DMS153 treated with DMSO at 0.1 percent for 48 hours (cell line): ENCODE data around the gene BTC.
"Not testable (repeated sequence)": the region's sequence is repeated elsewhere in the genome, so short reads cannot be mapped to it uniquely, and the experiment has no call there.

Source experiments
- DNase-seq: peaks from one replicate; lab custom pipeline; 2025; ENCODE audit not compliant: unreplicated experiment; lab: John Stamatoyannopoulos, UW

Gene BTC

GRCh38 chr4:74758551-74759145 is 35.7 kb downstream of the BTC start:
- no peak for DNase-seq

- no peak for DNase-seq
These were observed 37.2 kb downstream of the BTC start for GRCh38 chr4:74757136-74757535.

DNA sequence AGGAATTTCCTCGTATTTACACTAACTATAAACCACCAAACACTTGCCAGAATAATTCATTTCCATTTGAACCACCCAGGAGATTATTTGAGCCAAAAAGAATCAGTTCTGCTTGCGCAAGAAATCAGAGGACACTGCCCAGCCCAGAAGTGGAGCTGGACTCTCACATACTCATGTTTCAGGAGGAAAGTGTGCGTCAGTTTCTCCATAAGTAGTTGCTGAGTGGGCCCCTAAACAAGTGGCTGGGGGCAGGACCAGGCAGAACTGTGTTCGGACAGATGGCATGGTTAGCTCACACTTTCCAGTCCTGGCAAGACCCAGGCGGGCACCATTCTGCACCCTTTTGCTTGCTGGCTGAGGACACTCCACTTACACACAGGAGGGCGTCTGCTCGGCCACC is 38.8 kb downstream of the BTC start:
- no peak for DNase-seq

- no peak for DNase-seq
These were observed 40.1 kb downstream of the BTC start for GRCh38 chr4:74754218-74754617.

DNA sequence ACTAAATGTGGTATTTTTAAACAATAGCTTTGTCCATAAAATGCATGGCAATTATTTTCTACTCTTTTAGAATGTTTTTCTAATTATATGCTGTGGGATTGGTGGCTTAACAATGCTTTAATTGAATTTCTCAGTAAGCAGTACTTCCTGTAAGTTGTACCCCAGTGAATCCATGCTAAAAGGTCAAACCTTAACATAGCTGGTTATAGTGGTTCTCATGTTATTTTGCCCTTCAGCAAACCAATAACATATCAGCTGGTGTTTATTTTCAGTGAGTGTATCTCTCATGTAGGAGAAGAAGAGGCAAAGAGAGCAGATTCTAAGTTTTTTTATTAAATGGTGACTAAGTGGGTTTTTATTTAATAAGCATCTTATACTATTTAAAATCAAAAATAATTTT is 41.5 kb downstream of the BTC start:
- DNase-seq = no peak

DNA sequence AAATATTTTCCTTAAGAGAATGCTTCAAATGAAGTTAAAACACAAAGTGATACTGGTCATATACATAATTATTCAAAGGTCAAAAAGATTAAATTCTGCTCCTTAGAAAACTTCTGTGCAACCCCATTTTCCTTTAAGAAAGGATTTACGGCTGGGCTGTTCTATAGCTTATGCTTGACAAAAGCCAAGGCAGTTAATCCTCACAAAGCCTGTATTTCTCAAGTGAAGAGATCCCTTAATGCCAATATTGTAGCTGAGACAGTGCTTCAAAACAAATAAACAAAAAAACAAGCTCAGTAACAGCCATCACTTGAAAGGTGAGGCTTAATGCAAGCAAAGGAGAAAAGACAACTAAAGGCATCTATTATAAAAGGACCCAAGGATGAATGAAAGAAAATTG is 42.5 kb downstream of the BTC start:
- no peak for DNase-seq

GRCh38 chr4:74751247-74751646 is 43.1 kb downstream of the BTC start:
- no peak for DNase-seq

DNA sequence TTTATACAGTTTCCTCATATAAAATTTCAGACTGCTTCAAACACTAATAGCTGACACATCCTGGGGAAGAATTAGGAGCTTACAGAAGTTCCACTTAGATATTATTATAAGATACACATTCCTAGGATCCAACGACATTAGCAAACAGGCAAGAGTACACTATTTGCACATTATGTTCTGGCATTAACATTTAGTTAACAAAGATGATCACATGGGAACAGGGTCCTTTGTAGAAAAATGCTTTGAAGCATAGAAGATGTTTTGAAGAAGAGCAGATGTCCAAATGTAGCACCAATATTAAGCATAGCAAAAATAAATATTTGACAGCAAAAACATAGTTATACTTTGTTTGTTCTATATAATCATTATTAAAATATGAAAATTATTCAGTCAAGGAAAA is 52.1 kb downstream of the BTC start:
- DNase-seq = no peak

DNA sequence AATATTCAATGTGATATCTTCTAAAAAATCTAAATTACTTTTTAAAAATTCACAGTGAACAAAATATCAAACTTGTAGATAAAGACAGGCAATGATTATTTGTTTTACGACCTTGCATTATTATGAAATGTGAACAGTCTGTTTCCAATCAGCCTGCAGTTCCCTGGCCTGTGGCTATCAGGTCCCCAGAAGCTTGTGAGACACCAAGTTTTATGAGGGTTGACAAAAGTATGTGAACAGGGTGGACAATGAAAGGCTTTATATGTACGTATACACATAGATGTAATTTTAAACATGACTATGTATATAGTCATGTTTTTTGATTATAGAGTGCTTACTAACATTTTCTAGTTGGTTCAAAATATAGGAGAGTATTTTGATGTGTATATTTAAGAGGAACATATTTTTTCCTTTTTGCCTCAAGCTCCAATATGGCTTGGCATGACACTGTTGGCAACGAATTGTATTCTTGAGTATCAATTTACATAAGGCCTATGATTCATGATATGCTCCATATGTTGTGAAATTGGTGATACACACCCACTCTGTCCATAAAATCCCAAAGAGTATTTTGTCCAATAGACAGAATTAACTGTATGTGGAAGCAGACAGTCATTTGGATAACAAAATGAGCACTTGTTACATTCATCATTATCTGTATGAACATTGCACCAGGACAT is 55.7 kb downstream of the BTC start:
- no peak for DNase-seq

GRCh38 chr4:74734995-74735394 is 59.3 kb downstream of the BTC start:
- DNase-seq = no peak

- no peak for DNase-seq
These were observed 60.6 kb downstream of the BTC start for GRCh38 chr4:74733756-74734155.

- DNase-seq = no peak
These were observed 69.3 kb downstream of the BTC start for GRCh38 chr4:74724979-74725378.

- no peak for DNase-seq
These were observed 77.9 kb downstream of the BTC start for GRCh38 chr4:74716436-74716765.

DNA sequence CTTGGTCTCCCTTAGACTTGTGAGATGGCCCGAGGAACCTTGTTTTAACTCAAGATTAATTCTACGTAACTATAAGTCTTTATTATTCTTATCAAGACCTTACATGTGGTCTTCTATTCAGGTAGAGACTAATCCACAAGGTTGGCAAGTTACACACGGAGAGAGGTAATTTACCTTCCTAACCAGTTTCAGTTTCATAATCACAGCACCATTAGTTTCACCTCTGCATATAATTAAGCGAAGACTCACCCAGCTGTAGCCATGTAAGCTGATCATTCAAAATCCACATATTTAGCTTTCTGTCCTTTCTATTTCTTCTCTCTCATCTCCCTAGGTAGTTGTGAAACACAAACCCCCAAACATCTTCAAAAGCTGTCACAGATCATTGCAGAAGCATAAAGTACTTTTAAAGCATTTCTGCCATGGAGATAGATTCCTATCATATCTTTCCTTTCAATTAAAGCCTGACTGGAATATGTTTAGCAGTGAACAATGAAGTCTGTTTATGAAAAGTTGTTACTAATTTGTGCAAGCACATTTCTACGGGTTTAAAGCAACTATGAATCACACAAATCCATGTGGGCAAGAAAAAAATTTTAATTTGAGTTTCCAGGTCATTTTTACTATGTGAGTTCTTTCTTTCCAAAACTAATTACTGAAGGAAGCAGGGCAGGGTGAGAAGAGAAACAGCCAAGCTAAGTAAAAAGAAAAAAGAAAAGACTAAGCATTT is 78.5 kb downstream of the BTC start:
- no peak for DNase-seq

DNA sequence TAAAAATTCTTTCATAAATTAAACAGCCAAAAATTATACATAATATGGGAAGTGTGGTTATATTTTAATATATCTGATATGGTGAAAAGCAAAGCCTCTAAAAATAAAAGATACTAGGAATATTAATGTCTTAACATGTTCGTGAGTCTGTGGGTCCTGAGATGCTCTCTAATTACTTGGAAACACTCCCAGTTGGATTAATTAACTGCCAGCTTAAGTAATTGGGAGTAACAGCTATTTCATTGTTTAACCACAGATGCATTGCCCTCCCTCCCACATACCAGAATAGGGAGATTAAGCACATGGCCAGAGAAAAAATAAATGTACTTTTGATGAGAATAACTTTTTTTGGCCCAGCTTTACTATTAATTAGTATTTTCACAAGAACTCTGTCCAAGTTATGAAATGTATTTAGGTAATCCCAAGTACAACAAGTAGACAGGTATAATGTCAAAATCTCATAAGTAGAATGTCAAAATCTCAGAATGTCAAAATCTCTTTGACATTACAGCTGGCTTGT is 79.7 kb downstream of the BTC start:
- DNase-seq = no peak

DNA sequence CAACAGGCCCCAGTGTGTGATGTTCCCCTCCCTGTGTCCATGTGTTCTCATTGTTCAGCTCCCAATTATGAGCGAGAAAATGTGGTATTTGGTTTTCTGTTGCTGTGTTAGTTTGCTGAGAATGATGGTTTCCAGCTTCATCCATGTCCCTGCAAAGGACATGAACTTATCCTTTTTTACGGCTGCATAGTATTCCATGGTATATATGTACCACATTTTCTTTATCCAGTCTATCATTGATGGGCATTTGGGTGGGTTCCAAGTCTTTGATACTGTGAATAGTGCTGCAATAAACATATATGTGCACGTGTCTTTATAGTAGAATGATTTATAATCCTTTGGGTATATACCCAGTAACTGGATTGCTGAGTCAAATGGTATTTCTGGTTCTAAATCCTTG is 86.2 kb downstream of the BTC start:
- DNase-seq = not testable (repeated sequence)
